Stimulated activated CD4-positive, alpha-beta T cell treated with anti-CD3 and anti-CD28 coated beads, Interleukin-2, amount 100 ng/mL, for 48 hours (primary cell): ENCODE results near the gene TEK.
A peak's percentile ranks its signal among the peaks of the same experiment; 100 is the strongest.
"Not testable (repeated sequence)": the region's sequence is repeated elsewhere in the genome, so short reads cannot be mapped to it uniquely, and the experiment has no call there.

Experiments
- DNase-seq, 2 donors: peaks; one replicate each; pipeline ENCODE4 v3.0.0-alpha.2; 2020

Gene TEK

GRCh38 chr9:27182421-27182820, 73.4 kb downstream of the TEK start:
- DNase-seq = no peak

DNA sequence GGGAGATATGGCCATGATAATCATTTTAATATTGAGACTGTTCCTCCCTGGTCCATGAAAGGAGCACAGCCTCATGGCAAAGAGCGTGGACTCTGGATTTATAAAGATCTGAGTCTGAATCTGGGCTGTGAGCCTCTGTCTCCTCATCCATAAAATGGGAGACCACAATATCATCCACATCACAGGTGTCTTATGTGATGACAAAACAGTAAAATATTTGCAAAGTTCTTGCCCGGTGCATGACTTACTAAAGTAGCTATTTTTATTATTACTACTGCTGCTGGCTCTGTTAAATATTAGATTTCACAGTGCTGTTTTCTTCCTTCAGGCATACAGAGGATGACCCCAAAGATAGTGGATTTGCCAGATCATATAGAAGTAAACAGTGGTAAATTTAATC, 74.1 kb downstream of the TEK start:
- DNase-seq = no peak

DNA sequence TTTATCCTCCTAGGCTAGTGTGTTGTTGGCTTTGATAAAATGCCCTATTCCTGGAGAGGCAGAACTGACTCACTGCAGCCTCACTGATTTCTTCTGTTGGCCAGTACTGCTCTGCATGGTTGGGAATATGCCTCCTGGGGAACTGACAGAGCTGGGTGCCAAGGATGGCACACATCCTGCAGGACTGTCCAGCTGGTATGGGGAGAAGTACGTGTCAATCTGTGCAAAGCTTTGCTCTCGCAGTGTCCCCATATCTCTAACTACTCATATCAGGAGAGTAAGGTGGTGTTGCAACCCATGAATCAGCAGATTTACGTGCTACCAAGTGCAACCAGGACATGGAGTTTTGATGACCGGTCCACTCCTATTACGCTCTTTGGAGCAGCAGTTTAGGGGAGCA, 74.7 kb downstream of the TEK start:
- DNase-seq = no peak

DNA sequence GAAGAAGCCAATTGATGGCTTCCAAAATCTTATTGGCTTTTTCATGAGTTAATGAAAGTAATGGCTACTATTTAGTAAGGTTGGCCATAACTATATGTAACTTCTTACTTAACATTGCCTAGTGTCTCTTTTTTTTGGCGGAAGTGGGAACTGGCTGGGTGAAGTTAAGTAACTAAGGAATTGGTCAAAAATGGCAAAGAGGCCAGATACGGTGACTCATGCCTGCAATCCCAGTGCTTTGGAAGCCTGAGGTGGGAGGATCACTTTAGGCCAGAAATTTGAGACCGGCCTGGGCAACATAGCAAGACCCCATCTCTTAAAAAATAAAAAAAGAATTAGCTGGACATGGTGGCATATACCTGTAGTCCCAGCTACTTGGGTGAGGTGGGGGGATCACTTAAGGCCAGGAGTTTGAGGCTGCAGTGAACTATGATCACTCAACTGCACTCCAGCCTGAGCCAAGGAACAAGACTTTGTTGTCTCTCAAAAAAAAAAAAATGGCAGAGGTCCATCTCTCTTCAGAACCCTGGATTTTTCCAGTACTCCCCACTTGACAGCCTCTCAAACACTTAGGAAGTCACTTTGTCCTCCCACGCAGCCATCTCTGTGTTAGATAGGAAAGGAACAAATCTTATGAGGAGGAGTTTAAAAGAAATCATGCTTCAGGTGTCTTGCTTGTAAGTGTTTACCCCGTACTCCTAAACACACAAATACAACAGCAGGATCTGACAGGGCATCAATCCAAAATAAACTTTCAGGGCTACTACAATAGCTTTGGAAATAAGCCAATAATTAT, 75.7 kb downstream of the TEK start:
- no peak for DNase-seq

DNA sequence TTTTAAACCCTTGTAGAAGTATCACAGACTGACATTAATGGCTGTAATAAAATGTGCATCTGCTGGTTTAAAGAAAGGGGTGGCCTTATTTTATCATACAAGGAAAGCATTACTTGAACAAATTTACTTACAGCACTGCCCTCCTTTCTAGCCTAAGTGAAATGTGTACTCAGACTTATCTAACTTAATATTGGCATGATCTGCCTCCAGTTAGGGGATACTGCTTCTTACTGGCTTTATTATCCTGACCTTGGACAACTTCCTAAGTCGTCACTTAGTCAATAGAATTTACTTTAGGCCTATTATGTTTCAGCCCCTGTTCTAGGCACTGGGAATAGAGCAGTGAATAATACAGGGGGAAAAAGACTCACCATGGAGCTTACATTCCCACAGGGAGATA, 79.4 kb downstream of the TEK start:
- DNase-seq = no peak

GRCh38 chr9:27189426-27189825, 80.4 kb downstream of the TEK start:
- no peak for DNase-seq

DNA sequence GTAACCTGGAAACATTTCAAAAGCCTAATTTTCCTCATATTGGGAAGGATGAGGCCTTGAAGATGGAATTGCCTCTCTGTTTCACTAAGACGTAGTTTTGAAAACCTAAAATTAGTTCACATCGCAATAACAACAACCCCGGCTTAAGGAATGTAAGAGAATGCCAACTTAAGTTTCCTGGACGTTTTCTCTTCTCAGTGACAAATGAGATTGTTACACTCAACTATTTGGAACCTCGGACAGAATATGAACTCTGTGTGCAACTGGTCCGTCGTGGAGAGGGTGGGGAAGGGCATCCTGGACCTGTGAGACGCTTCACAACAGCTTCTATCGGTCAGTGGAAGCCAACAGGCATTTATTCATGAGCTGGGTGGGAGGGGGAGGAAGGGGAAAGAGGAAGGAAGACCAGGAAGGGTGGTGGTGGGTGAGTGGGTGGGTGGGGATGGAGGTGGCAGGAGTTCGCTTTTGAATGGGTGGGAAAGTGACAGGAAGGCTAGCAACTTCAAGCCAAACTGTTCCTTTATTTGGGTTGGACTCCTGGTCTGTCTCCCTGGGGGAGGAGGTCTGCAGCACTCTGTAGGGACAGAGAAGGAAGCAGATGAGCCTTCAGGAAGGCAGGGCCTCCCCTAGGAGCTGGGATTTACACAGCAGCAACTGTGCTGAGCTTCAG, 83.4 kb downstream of the TEK start:
- no peak for DNase-seq

DNA sequence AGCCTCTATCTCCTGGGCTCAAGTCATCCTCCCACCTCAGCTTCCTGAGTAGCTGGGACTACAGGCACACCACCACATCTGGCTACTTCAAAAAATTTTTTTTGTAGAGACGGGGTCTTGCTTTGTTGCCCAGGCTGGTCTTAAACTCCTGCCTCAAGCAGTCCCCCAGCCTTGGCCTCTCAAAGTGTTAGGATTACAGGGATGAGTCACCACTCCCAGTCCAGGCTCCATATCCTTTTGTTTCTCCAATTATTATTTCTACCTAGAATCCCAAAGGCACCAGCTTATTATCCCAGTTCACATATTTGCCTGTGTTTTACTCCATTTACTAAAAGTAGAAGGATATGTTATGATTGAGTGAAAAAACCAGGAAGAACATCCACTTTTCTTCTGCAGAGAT, 84.9 kb downstream of the TEK start:
- DNase-seq = no peak

- DNase-seq = no peak
Measured at GRCh38 chr9:27194401-27195091, 85.5 kb downstream of the TEK start.

DNA sequence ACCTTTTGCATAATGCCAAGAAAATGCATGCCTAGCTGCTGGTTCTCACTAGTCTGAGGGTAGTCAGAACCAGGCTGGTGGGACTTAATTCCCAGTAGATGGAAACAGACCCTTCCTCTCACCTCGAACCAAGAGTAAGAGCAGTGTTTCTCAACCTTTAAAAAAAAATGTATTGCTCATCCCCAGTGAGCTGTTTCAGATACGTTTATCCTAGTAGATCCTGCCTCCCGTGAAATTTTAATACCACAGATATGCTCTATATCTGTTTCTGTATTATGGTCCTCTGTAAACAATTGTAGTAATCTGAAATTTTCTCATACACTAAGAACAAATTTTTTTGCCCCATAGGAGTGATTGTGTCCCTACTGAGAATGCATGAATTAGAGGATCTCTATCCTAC, 86.2 kb downstream of the TEK start:
- DNase-seq = no peak

- DNase-seq = no peak
Measured at GRCh38 chr9:27196383-27196782, 87.4 kb downstream of the TEK start.

DNA sequence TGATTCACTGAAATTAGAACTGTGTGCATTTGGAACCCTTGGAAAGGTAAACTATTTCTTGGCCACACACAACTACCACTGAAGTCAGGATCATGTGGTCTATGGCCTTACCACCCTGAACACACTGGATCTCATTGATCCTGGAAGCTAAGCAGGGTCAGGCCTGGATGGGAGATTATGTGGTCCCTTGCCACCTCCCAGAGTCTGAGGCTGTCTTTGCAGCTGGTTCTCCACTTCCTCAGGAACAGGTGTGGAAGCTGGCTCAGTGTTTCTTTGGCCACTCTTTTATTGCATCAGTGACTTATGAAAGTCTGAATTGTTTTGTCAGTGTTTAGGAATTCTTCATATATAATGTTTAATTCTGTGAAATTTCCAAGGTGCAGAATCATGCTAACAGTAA, 89.2 kb downstream of the TEK start:
- no peak for DNase-seq

DNA sequence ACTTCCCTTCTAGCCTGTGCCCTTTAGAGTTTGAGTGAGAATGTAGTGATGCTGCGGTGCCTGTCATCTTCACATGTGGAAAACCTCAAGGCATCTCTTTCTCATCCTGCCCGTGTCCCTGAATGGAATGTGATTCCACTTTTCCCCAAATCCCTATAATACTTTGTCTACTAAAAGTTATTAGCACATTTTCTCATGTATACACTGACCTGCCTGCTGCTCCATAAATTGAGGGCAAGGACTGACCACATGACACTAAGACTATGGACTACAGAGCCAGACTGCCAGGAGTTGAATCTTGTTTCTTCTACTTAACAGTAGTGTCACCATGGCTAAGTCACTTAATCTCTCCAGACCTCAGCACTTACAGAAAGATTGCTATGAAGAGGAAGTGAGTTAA, 93.0 kb downstream of the TEK start:
- no peak for DNase-seq

- no peak for DNase-seq
Measured at GRCh38 chr9:27203783-27204182, 94.8 kb downstream of the TEK start.

DNA sequence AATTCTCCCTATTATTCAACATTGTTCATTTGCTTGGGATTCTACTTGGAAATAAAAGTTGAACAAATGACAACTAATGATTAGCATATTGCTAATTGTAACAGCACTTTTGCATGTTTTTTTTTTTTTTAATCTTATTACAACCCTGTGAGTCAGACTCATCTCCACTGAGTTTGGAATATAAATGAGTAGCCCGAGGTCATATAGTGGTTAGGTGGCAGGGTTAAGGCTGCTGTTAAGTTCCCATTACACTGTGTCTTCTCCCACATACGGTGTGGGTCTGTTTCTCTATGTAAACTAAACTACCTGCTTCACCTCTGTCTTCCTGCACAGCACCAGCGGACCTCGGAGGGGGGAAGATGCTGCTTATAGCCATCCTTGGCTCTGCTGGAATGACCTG, 95.6 kb downstream of the TEK start:
- no peak for DNase-seq

DNA sequence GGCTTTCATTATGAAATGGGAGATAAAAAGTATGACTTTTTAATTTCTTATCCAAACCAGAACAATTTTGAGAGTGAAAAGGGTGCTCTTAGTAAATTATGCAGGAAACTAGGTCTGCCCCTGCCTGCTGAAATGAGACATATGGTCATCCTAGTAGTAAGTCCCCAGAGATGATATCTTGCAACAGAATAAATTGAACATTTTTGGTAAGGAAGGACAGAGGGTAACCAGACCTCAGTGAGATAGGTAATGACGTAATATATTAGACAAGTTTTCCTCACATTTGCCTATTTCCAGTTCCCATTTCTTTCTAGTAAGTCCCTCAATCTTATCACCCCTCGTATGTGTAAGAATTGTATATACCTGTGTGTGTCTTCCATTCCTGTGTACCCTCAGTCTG, 96.2 kb downstream of the TEK start:
- no peak for DNase-seq

- DNase-seq = no peak
Measured at GRCh38 chr9:27206041-27206440, 97.0 kb downstream of the TEK start.

- no peak for DNase-seq
Measured at GRCh38 chr9:27209034-27209433, 100.0 kb downstream of the TEK start.

DNA sequence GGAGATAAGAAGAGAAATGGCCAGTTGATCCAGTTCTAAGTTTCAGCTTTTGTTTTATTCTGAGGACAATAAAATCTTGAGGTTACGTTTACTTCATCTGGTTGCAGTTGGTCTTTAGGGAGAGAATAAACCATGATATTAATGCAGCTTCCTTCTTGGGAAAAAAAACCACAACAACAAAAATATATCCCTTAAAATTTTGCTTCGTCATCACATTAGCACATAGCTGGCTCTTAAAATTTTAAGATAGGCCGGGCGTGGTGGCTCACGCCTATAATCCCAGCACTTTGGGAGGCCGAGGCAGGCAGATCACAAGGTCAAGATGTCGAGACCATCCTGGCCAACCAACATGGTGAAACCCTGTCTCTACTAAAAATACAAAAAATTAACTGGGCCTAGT, 101.6 kb downstream of the TEK start:
- DNase-seq = no peak

GRCh38 chr9:27212191-27212590, 103.2 kb downstream of the TEK start:
- DNase-seq = no peak

DNA sequence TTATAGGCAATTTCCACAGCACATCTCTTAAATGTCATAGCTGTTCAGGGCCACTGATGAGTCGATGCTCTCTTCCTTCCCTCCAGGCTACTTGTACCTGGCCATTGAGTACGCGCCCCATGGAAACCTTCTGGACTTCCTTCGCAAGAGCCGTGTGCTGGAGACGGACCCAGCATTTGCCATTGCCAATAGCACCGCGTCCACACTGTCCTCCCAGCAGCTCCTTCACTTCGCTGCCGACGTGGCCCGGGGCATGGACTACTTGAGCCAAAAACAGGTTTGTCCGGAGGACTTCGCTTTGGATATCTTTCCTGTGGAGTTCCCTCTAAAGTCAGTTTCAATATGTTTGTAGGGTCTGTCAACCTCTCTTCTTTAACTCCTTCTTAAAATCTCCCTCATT, 103.6 kb downstream of the TEK start:
- DNase-seq = no peak

DNA sequence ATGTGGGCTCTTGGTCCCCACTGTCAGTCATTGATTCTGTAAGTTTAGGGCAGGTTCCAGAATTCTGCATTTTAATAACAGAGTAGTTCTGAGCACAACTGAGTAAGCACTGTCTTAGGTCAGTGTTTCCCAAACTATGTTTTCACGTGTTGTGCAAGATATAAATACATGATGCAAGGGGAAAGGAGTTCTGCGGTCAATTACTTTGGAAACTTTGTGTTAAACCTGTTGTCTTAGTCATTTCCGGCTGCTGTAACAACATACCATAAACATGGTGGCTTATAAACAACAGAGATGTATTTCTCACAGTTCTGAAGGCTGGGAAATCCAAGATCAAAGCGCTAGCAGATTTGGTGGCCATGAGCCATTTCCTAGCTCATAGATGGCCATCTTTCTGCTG, 118.2 kb downstream of the TEK start:
- no peak for DNase-seq

DNA sequence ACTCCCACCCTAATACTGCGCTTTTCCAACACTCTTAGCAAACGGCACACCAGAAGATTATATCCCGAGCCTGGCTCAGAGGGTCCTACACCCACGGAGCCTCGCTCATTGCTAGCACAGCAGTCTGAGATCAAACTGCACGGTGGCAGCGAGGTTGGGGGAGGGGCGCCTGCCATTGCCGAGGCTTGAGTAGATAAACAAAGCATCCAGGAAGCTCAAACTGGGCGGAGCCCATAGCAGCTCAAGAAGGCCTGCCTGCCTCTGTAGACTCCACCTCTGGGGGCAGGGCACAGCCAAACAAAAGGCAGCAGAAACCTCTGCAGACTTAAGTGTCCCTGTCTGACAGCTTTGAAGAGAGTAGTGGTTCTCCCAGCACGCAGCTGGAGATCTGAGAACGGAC, 130.6 kb downstream of the TEK start:
- DNase-seq = not testable (repeated sequence)

DNA sequence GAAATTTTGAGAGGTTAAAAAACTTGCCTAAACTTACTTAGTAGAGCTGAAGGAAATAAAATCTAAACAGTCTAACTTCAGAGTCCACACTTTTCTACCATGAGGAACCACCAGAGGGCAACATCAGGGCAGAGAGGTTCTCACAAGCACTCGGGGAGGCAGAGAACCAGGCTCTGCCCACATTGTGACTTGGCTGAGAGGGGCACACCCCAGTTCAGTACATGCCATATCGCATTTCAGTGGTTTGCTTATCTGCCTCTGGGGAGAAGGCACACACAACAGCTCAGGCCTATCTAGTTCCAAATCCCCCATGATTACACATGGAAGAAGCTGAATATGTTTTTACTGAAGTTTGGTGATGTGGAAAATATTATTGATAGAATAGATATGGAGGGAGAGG, 138.7 kb downstream of the TEK start:
- peak in 1 of 2 donors; percentile 5 for DNase-seq
